GM19035 (cell line): Measurements from ENCODE around the gene ADGRL3.
"Not testable (repeated sequence)": the region's sequence is repeated elsewhere in the genome, so short reads cannot be mapped to it uniquely, and the experiment has no call there.

Experiments used
- ATAC-seq: cut with Tn5 transposase; IDR thresholded peaks from one replicate; pipeline ENCODE4 v1.9.1; 2021; ENCODE audit not compliant: unreplicated experiment

The ADGRL3 gene

GRCh38 chr4:61924131-61924530, 724.0 kb downstream of the ADGRL3 start:
- ATAC-seq: no peak

- no peak for ATAC-seq
These were observed 733.4 kb downstream of the ADGRL3 start for GRCh38 chr4:61933527-61933926.

- no peak for ATAC-seq
These were observed 734.1 kb downstream of the ADGRL3 start for GRCh38 chr4:61934198-61934597.

GRCh38 chr4:61938250-61938846, 738.2 kb downstream of the ADGRL3 start:
- ATAC-seq: no peak

- ATAC-seq: no peak
These were observed 750.5 kb downstream of the ADGRL3 start for GRCh38 chr4:61950625-61951024.

GRCh38 chr4:61953386-61953785, 753.3 kb downstream of the ADGRL3 start:
- no peak for ATAC-seq

- no peak for ATAC-seq
These were observed 758.5 kb downstream of the ADGRL3 start for GRCh38 chr4:61958591-61958990.

GRCh38 chr4:61959087-61959486, 759.0 kb downstream of the ADGRL3 start:
- ATAC-seq: no peak

- ATAC-seq: no peak
These were observed 784.3 kb downstream of the ADGRL3 start for GRCh38 chr4:61984260-61984909.

- ATAC-seq: no peak
These were observed 785.3 kb downstream of the ADGRL3 start for GRCh38 chr4:61985426-61985825.

GRCh38 chr4:61986929-61987328, 786.8 kb downstream of the ADGRL3 start:
- not testable (repeated sequence) for ATAC-seq

- ATAC-seq: no peak
These were observed 792.2 kb downstream of the ADGRL3 start for GRCh38 chr4:61992351-61992750.

- no peak for ATAC-seq
These were observed 793.9 kb downstream of the ADGRL3 start for GRCh38 chr4:61994036-61994435.

- ATAC-seq: no peak
These were observed 795.7 kb downstream of the ADGRL3 start for GRCh38 chr4:61995717-61996340.

GRCh38 chr4:61996943-61997342, 796.8 kb downstream of the ADGRL3 start:
- no peak for ATAC-seq

- ATAC-seq: no peak
These were observed 797.7 kb downstream of the ADGRL3 start for GRCh38 chr4:61997831-61998230.

GRCh38 chr4:62003695-62004094, 803.6 kb downstream of the ADGRL3 start:
- ATAC-seq: no peak

GRCh38 chr4:62004881-62005280, 804.8 kb downstream of the ADGRL3 start:
- ATAC-seq: no peak

- no peak for ATAC-seq
These were observed 806.0 kb downstream of the ADGRL3 start for GRCh38 chr4:62006108-62006507.

- no peak for ATAC-seq
These were observed 815.1 kb downstream of the ADGRL3 start for GRCh38 chr4:62015043-62015739.

- no peak for ATAC-seq
These were observed 818.4 kb downstream of the ADGRL3 start for GRCh38 chr4:62018537-62018936.

GRCh38 chr4:62023633-62024032, 823.5 kb downstream of the ADGRL3 start:
- ATAC-seq: no peak
